Measurements from ENCODE around the gene SPOCK2.

DNA sequence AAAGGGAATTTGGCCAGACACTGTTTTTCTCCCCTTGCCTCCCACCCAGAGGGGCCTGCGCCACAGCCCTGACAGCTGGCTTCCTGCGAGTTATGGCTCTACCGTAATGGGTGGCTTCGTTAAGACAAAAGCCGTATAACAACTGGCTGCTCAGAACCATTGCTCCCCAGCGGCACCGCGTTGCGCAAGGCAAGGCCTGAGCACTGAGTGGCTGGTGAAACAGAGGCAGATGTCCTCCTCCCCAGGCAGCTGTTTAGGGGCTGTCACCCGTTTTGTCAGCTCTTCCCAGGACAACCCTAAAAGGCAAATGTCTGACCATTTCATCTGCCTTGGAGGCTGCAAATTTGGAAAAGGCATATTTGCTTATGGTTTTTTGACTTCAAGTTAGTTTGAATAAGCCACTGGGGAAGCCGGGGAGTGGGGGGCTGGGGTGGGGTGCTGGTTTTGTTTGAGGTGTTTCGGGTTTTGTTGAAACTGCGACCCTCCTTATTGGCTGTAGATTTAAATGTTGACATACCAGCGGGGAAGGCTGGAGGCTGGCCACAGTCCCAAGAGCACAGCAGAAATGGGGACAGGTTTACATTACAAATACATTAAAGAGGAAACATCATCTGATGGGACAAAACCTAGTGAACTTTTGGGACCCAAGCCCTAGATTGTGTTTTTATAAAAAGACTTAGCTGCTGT lies 681 bp upstream of the SPOCK2 start:
- no peak for TF ChIP-seq POLR2AphosphoS5 (IDR thresholded peaks at IDR 0.05)
- TF ChIP-seq, protein P1, sequence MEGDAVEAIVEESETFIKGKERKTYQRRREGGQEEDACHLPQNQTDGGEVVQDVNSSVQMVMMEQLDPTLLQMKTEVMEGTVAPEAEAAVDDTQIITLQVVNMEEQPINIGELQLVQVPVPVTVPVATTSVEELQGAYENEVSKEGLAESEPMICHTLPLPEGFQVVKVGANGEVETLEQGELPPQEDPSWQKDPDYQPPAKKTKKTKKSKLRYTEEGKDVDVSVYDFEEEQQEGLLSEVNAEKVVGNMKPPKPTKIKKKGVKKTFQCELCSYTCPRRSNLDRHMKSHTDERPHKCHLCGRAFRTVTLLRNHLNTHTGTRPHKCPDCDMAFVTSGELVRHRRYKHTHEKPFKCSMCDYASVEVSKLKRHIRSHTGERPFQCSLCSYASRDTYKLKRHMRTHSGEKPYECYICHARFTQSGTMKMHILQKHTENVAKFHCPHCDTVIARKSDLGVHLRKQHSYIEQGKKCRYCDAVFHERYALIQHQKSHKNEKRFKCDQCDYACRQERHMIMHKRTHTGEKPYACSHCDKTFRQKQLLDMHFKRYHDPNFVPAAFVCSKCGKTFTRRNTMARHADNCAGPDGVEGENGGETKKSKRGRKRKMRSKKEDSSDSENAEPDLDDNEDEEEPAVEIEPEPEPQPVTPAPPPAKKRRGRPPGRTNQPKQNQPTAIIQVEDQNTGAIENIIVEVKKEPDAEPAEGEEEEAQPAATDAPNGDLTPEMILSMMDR (IDR thresholded peaks at IDR 0.05), result no peak

Data from esophagus muscularis mucosa (tissue), 3 donors.